ENCODE measurements around the gene PRDM16.

Gene PRDM16

GRCh38 chr1:3028531-3029282 is 40.3 kb upstream of the PRDM16 start:
- DNase-seq (ENCODE audit: low read depth in 2 of 2) = no peak
- TF ChIP-seq CTCF (IDR thresholded peaks at IDR 0.05; ENCODE audit: low read depth, low read length) = no peak
- H3K4me3 ChIP-seq (replicated peaks in 1 of 2; ENCODE audit: low read depth in 2 of 2, low read length in 2 of 2) = no peak overlapping the region

GRCh38 chr1:3029481-3029961 is 39.5 kb upstream of the PRDM16 start:
- H3K4me3 ChIP-seq (replicated peaks in 1 of 2; ENCODE audit: low read depth in 2 of 2, low read length in 2 of 2) = no peak overlapping the region
- DNase-seq (ENCODE audit: low read depth in 2 of 2) = no peak
- TF ChIP-seq CTCF (IDR thresholded peaks at IDR 0.05; ENCODE audit: low read depth, low read length) = no peak

- no peak for TF ChIP-seq CTCF (IDR thresholded peaks at IDR 0.05; ENCODE audit: low read depth, low read length)
- no peak for DNase-seq (ENCODE audit: low read depth in 2 of 2)
- no peak overlapping the region for H3K4me3 ChIP-seq (replicated peaks in 1 of 2; ENCODE audit: low read depth in 2 of 2, low read length in 2 of 2)
Observed at GRCh38 chr1:3029991-3030662, 38.9 kb upstream of the PRDM16 start.

- no peak for DNase-seq (ENCODE audit: low read depth in 2 of 2)
- TF ChIP-seq CTCF (IDR thresholded peaks at IDR 0.05; ENCODE audit: low read depth, low read length) = no peak
- no peak overlapping the region for H3K4me3 ChIP-seq (replicated peaks in 1 of 2; ENCODE audit: low read depth in 2 of 2, low read length in 2 of 2)
Observed at GRCh38 chr1:3030663-3031381, 38.2 kb upstream of the PRDM16 start.

- no peak for DNase-seq (ENCODE audit: low read depth in 2 of 2)
- TF ChIP-seq CTCF (IDR thresholded peaks at IDR 0.05; ENCODE audit: low read depth, low read length) = no peak
- no peak overlapping the region for H3K4me3 ChIP-seq (replicated peaks in 1 of 2; ENCODE audit: low read depth in 2 of 2, low read length in 2 of 2)
Observed at GRCh38 chr1:3031401-3032221, 37.4 kb upstream of the PRDM16 start.

GRCh38 chr1:3032371-3033039 is 36.5 kb upstream of the PRDM16 start:
- no peak for DNase-seq (ENCODE audit: low read depth in 2 of 2)
- H3K4me3 ChIP-seq (replicated peaks in 1 of 2; ENCODE audit: low read depth in 2 of 2, low read length in 2 of 2) = no peak overlapping the region
- TF ChIP-seq CTCF (IDR thresholded peaks at IDR 0.05; ENCODE audit: low read depth, low read length) = no peak

All from cardiac fibroblast (primary cell).